Smooth muscle cell (in vitro differentiated cells): ENCODE data around the gene SLC38A2. TPM values are rescaled to one million over a fixed set of nuclear protein-coding genes. Genes with fewer than 3 reads are reported as not detected.
"Not testable (repeated sequence)": the region's sequence is repeated elsewhere in the genome, so short reads cannot be mapped to it uniquely, and the experiment has no call there.

ENCODE experiments used
- DNase-seq: peaks from one replicate; lab custom pipeline; 2025; ENCODE audit not compliant: unreplicated experiment; lab: John Stamatoyannopoulos, UW
- H2AFZ ChIP-seq: fragments of 200-600 bp; sonication (generic); 2 replicates; pipeline ENCODE4 v1.6.0; 2016; ENCODE audit warnings: antibody characterized with exemption, low read depth, mild to moderate bottlenecking
- H3F3A ChIP-seq: fragments of 200-600 bp; sonication (generic); 2 replicates; pipeline ENCODE4 v1.6.0; 2017; ENCODE audit warnings: antibody characterized with exemption, low read depth
- H3K27ac ChIP-seq: fragments of 200-600 bp; sonication (generic); 2 replicates; pipeline ENCODE4 v1.5.1; 2016; ENCODE audit warnings: low read depth, mild to moderate bottlenecking
- H3K27me3 ChIP-seq: fragments of 200-600 bp; sonication (generic); 2 replicates; pipeline ENCODE4 v1.6.1; 2016; ENCODE audit warnings: low read depth, mild to moderate bottlenecking
- H3K36me3 ChIP-seq: fragments of 200-600 bp; sonication (generic); 2 replicates; pipeline ENCODE4 v1.5.1; 2016; ENCODE audit warnings: low read depth
- H3K4me1 ChIP-seq: fragments of 200-600 bp; sonication (generic); 2 replicates; pipeline ENCODE4 v1.5.1; 2016; ENCODE audit warnings: low read depth
- H3K4me2 ChIP-seq: fragments of 200-600 bp; sonication (generic); 2 replicates; pipeline ENCODE4 v1.6.0; 2016; ENCODE audit warnings: mild to moderate bottlenecking
- H3K4me3 ChIP-seq: fragments of 200-600 bp; sonication (generic); 2 replicates; pipeline ENCODE4 v1.5.1; 2016; ENCODE audit warnings: mild to moderate bottlenecking
- H3K79me2 ChIP-seq: fragments of 200-600 bp; sonication (generic); 2 replicates; pipeline ENCODE4 v1.6.0; 2016; ENCODE audit warnings: low read depth, mild to moderate bottlenecking
- H3K9ac ChIP-seq: fragments of 200-600 bp; sonication (generic); 2 replicates; pipeline ENCODE4 v1.6.0; 2016; ENCODE audit warnings: low read depth
- H3K9me3 ChIP-seq: fragments of 200-600 bp; sonication (generic); replicated peaks from 2 replicates; pipeline ENCODE4 v1.5.1; 2016; ENCODE audit warnings: low read depth
- H4K20me1 ChIP-seq: fragments of 200-600 bp; sonication (generic); 2 replicates; pipeline ENCODE4 v1.6.0; 2016; ENCODE audit warnings: low read depth
- CTCF ChIP-seq: fragments of 200-600 bp; sonication (generic); IDR thresholded peaks from 2 replicates; pipeline ENCODE4 v1.5.1; 2017; ENCODE audit warnings: borderline replicate concordance, mild to moderate bottlenecking, antibody characterized with exemption; ENCODE audit not compliant: insufficient read depth, poor library complexity, severe bottlenecking
- WGBS: methylation state at CpG from one replicate; pipeline ENCODE4 v1.1.7; 2016; ENCODE audit warnings: low lambda C conversion rate; 5-methylcytosine and 5-hydroxymethylcytosine counted together
- polyA plus RNA-seq: library from polyadenylated mRNA; unstranded; fragments of >200 nt; fragmentation: Nextera tagmentation; extraction: Ambion mirVana; gene quantifications from 2 replicates; pipeline ENCODE4 v1.2.1, GENCODE V29; 2016
- total RNA-seq: library from RNA; depleted of rRNA; stranded (reverse); fragments of >200 nt; gene quantifications from 2 replicates; pipeline ENCODE4 v1.2.3, GENCODE V29; 2014

SLC38A2 gene
- total and polyA plus RNA-seq, 2 experiments from 2014 or later: 262 to 1,127 TPM

GRCh38 chr12:46342562-46343033 lies 30.0 kb downstream of the SLC38A2 start:
- no peaks in the 10 kb centered on the region for H3K79me2 ChIP-seq
- no peaks in the 10 kb centered on the region for H3K36me3 ChIP-seq
- H3F3A ChIP-seq: no peaks in the 10 kb centered on the region
- TF ChIP-seq CTCF: peak; percentile 37
- no peaks in the 10 kb centered on the region for H4K20me1 ChIP-seq
- H3K27me3 ChIP-seq: no peaks in the 10 kb centered on the region
- H3K4me1 ChIP-seq: no peaks in the 10 kb centered on the region
- no peak overlapping the region for H3K4me3 ChIP-seq
- no peak overlapping the region for H3K9ac ChIP-seq
- peak overlapping the region; percentile 25 for H3K4me2 ChIP-seq
- no peaks in the 10 kb centered on the region for H3K9me3 ChIP-seq
- no peak for DNase-seq
- H2AFZ ChIP-seq: no peak overlapping the region
- no peak overlapping the region for H3K27ac ChIP-seq
- WGBS: 48% methylated on average over 3 of the region's 3 CpGs

GRCh38 chr12:46339051-46339450 lies 33.5 kb downstream of the SLC38A2 start:
- Histone ChIP-seq H3K79me2 (no peaks in the 10 kb centered on the region), H2AFZ (no peak overlapping the region), H3F3A (no peaks in the 10 kb centered on the region), H3K27ac (no peak overlapping the region), H3K36me3 (no peaks in the 10 kb centered on the region), H3K4me2 (no peak overlapping the region), H4K20me1 (no peaks in the 10 kb centered on the region), H3K9me3 (no peaks in the 10 kb centered on the region), H3K9ac (no peak overlapping the region), H3K4me1 (no peaks in the 10 kb centered on the region), H3K4me3 (no peak overlapping the region), H3K27me3 (no peaks in the 10 kb centered on the region)
- TF ChIP-seq CTCF: no peak
- no peak for DNase-seq

GRCh38 chr12:46332260-46332659 lies 40.3 kb downstream of the SLC38A2 start:
- H3K36me3 ChIP-seq: no peaks in the 10 kb centered on the region
- H4K20me1 ChIP-seq: no peaks in the 10 kb centered on the region
- no peaks in the 10 kb centered on the region for H3K4me1 ChIP-seq
- H3K27ac ChIP-seq: peak overlapping the region; percentile 67
- 21% methylated on average over 3 of the region's 3 CpGs for WGBS
- H3K9me3 ChIP-seq: no peaks in the 10 kb centered on the region
- H2AFZ ChIP-seq: no peak overlapping the region
- H3K4me2 ChIP-seq: peak overlapping the region; percentile 26
- H3K79me2 ChIP-seq: no peaks in the 10 kb centered on the region
- no peaks in the 10 kb centered on the region for H3F3A ChIP-seq
- H3K27me3 ChIP-seq: no peaks in the 10 kb centered on the region
- H3K9ac ChIP-seq: no peak overlapping the region
- no peak for TF ChIP-seq CTCF
- H3K4me3 ChIP-seq: no peak overlapping the region
- DNase-seq: no peak

- H3K4me3 ChIP-seq, H2AFZ ChIP-seq, H3K4me1 ChIP-seq, H3F3A ChIP-seq, H3K36me3 ChIP-seq, H3K4me2 ChIP-seq, H3K27ac ChIP-seq, H3K9me3 ChIP-seq, H4K20me1 ChIP-seq, H3K79me2 ChIP-seq, H3K9ac ChIP-seq, DNase-seq, H3K27me3 ChIP-seq: not testable (repeated sequence)
- WGBS: 91% methylated on average over 5 of the region's 5 CpGs
These were observed 47.5 kb downstream of the SLC38A2 start for GRCh38 chr12:46325075-46325474.
